Thyroid gland (tissue), 4 donors: Measurements from ENCODE around the gene FANCF.

ENCODE experiments used
- CTCF ChIP-seq, 6 experiments: fragments of 200-600 bp in 3 of 6; fragments of 450-650 bp in 3 of 6; sonication (generic) in 3 of 6; IDR thresholded peaks; one replicate each; pipeline ENCODE4 v1.5.1; 2016 to 2019; ENCODE audit warnings: antibody characterized with exemption in 6 of 6, mild to moderate bottlenecking in 2 of 6, inconsistent platforms in 1 of 6, moderate library complexity in 1 of 6
- POLR2A ChIP-seq, 2 donors: fragments of 450-650 bp; IDR thresholded peaks; one replicate each; pipeline ENCODE4 v1.6.1; 2017; ENCODE audit warnings: antibody characterized with exemption in 2 of 2, mild to moderate bottlenecking in 2 of 2, moderate library complexity in 1 of 2

GRCh38 chr11:22597062-22597461, 28.6 kb downstream of the FANCF start:
- TF ChIP-seq CTCF (IDR thresholded peaks at IDR 0.05) (no peak), POLR2A (IDR thresholded peaks at IDR 0.05) (no peak)
